Loucy (cell line): Measurements from ENCODE around the gene TCAIM.
"Not testable (repeated sequence)": the region's sequence is repeated elsewhere in the genome, so short reads cannot be mapped to it uniquely, and the experiment has no call there.

ENCODE experiments used
- H2AFZ ChIP-seq: fragments of 200-600 bp; sonication (generic); 2 replicates; pipeline ENCODE4 v1.6.0; 2016; ENCODE audit warnings: antibody characterized with exemption, mild to moderate bottlenecking, low read length, moderate library complexity
- H3F3A ChIP-seq: fragments of 200-600 bp; 2 replicates; pipeline ENCODE4 v1.6.0; 2016; ENCODE audit warnings: antibody characterized with exemption, low read depth, mild to moderate bottlenecking
- H3K27me3 ChIP-seq: fragments of 200-600 bp; sonication (generic); 2 replicates; pipeline ENCODE4 v1.6.1; 2014; ENCODE audit warnings: low read length, mild to moderate bottlenecking; ENCODE audit not compliant: insufficient read depth, poor library complexity, severe bottlenecking
- H3K36me3 ChIP-seq: fragments of 200-600 bp; sonication (generic); 2 replicates; pipeline ENCODE4 v1.6.1; 2016; ENCODE audit warnings: low read length; ENCODE audit not compliant: insufficient read depth
- H3K4me1 ChIP-seq: fragments of 200-600 bp; sonication (generic); 2 replicates; pipeline ENCODE4 v1.5.1; 2014; ENCODE audit warnings: low read length, mild to moderate bottlenecking; ENCODE audit not compliant: insufficient read depth, poor library complexity, severe bottlenecking
- H3K4me2 ChIP-seq: fragments of 200-600 bp; sonication (generic); 2 replicates; pipeline ENCODE4 v1.6.0; 2014; ENCODE audit warnings: antibody characterized with exemption, low read length, low read depth, mild to moderate bottlenecking; ENCODE audit not compliant: poor library complexity, severe bottlenecking
- H3K4me3 ChIP-seq: fragments of 200-600 bp; sonication (generic); 2 replicates; pipeline ENCODE4 v1.5.1; 2014; ENCODE audit warnings: low read length, mild to moderate bottlenecking, mixed read lengths; ENCODE audit not compliant: poor library complexity, severe bottlenecking
- H3K79me2 ChIP-seq: fragments of 200-600 bp; sonication (generic); 2 replicates; pipeline ENCODE4 v1.6.1; 2014; ENCODE audit warnings: low read length; ENCODE audit not compliant: insufficient read depth
- H3K9ac ChIP-seq: fragments of 200-600 bp; sonication (generic); 2 replicates; pipeline ENCODE4 v1.6.0; 2014; ENCODE audit warnings: mild to moderate bottlenecking, low read depth, low read length, moderate library complexity; ENCODE audit not compliant: poor library complexity, severe bottlenecking
- H3K9me2 ChIP-seq: fragments of 200-600 bp; sonication (generic); replicated peaks from 2 replicates; pipeline ENCODE4 v1.6.1; 2016; ENCODE audit warnings: low read depth, low read length, mixed read lengths
- H3K9me3 ChIP-seq: fragments of 200-600 bp; sonication (generic); 2 replicates; pipeline ENCODE4 v1.6.1; 2014; ENCODE audit warnings: mild to moderate bottlenecking, antibody characterized with exemption, low read length, low read depth; ENCODE audit not compliant: insufficient read depth
- H4K20me1 ChIP-seq: fragments of 200-600 bp; sonication (generic); 2 replicates; pipeline ENCODE4 v1.6.0; 2014; ENCODE audit warnings: antibody characterized with exemption, low read length, mild to moderate bottlenecking; ENCODE audit not compliant: insufficient read depth, poor library complexity, severe bottlenecking
- EZH2phosphoT487 ChIP-seq: fragments of 200-600 bp; IDR thresholded peaks from 2 replicates; pipeline ENCODE4 v1.6.1; 2018; ENCODE audit warnings: antibody characterized with exemption, mild to moderate bottlenecking, moderate library complexity, borderline replicate concordance
- TF ChIP-seq, protein P1 (sequence below): fragments of 200-600 bp; sonication (generic); conservative IDR thresholded peaks from 2 replicates; pipeline ENCODE4 v1.5.1; 2014; ENCODE audit warnings: mild to moderate bottlenecking, antibody characterized with exemption, low read length

Gene TCAIM

DNA sequence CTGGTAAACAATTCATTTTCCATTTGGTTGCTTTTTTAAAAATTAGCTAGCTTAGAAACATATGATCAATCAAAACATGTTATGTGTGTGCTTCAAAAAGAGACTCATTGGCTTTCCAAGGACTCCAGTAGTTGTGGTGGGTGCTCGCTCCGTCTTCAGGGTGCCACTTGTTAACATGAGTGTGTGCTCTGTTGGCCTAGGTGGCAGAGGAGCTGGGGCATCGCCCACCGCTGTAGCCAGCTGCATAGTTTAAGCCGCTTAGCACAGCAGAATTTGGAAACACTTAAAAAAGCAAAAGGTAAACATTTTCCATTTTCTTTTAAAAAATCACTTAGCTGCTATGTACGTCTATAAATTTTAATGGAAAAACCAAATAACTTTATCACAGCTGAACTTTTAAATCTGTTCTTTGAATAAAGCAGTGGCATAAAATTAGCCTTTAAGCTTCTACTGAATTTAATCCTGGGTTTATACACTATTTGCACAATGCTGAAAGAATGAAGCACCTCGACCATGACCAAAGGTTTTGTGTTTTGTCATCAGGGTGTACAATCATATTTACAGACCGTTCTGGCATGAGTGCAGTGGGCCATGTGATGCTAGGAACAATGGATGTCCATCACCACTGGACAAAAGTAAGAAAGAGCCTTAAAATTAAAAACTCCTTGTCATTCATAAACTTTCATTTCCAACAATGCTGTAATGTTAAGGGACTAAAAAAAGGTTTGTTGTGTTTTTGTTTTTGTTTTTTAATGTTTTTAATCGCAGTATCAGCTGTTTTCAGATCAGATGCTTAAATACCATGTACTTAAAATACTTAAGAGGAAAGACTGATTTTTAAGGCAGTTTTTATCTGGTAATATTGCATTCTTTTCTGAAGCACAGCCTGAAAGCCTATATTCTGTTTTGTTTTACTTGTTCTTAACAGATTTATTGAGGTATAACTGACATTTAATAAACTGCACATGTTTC, 57.9 kb downstream of the TCAIM start:
- no peaks in the 10 kb centered on the region for H3K27me3 ChIP-seq
- H3F3A ChIP-seq: no peaks in the 10 kb centered on the region
- H3K79me2 ChIP-seq: no peaks in the 10 kb centered on the region
- H3K4me1 ChIP-seq: no peaks in the 10 kb centered on the region
- no peaks in the 10 kb centered on the region for H3K9me3 ChIP-seq
- no peak overlapping the region for H2AFZ ChIP-seq
- no peak overlapping the region for H3K4me3 ChIP-seq
- no peak overlapping the region for H3K9ac ChIP-seq
- no peaks in the 10 kb centered on the region for H4K20me1 ChIP-seq
- H3K36me3 ChIP-seq: no peaks in the 10 kb centered on the region
- no peak overlapping the region for H3K4me2 ChIP-seq
- TF ChIP-seq, protein P1, sequence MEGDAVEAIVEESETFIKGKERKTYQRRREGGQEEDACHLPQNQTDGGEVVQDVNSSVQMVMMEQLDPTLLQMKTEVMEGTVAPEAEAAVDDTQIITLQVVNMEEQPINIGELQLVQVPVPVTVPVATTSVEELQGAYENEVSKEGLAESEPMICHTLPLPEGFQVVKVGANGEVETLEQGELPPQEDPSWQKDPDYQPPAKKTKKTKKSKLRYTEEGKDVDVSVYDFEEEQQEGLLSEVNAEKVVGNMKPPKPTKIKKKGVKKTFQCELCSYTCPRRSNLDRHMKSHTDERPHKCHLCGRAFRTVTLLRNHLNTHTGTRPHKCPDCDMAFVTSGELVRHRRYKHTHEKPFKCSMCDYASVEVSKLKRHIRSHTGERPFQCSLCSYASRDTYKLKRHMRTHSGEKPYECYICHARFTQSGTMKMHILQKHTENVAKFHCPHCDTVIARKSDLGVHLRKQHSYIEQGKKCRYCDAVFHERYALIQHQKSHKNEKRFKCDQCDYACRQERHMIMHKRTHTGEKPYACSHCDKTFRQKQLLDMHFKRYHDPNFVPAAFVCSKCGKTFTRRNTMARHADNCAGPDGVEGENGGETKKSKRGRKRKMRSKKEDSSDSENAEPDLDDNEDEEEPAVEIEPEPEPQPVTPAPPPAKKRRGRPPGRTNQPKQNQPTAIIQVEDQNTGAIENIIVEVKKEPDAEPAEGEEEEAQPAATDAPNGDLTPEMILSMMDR: no peak
- TF ChIP-seq EZH2phosphoT487: no peak
- H3K9me2 ChIP-seq: no peaks in the 10 kb centered on the region

DNA sequence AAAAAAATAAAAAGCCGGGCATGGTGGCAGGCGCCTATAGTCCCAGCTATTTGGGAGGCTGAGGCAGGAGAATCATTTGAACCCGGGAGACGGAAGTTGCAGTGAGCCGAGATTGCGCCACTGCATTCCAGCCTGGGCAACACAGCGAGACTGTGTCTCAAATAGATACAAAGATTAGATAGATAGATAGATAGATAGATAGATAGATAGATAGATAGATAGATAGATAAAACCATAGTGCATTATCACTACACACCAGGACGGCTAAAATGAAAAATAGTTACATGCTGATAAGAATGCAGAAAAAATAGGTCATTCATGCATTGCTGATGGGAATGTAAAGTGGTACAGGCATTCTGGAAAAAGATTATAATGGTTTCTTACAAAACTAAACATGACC, 59.7 kb downstream of the TCAIM start:
- H3K27me3 ChIP-seq, H3K36me3 ChIP-seq, H4K20me1 ChIP-seq, H3F3A ChIP-seq, H3K4me2 ChIP-seq, H3K79me2 ChIP-seq, H3K4me1 ChIP-seq, H2AFZ ChIP-seq, H3K9me2 ChIP-seq, H3K9me3 ChIP-seq, H3K4me3 ChIP-seq, H3K9ac ChIP-seq: not testable (repeated sequence)

DNA sequence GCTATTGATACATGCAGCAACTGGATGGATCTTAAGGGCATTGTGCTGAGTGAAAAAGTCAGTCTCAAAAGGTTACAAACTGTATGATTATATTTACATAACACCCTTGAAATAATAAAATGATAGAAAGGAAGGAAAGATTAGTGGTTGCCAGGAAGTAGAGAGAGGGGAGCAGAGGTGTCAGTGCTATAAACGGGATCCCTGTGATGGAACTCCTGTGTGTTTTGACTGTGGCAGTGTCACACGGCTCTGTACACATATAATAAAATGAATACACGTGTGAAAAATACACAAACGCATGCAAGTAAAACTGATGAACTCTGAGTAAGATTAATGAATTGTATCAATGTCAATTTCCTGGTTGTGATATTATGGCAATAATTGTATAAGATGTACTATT, 60.3 kb downstream of the TCAIM start:
- no peaks in the 10 kb centered on the region for H3K27me3 ChIP-seq
- H3K9ac ChIP-seq: no peak overlapping the region
- H3K4me2 ChIP-seq: no peak overlapping the region
- no peak overlapping the region for H2AFZ ChIP-seq
- no peak for TF ChIP-seq EZH2phosphoT487
- TF ChIP-seq, protein P1: no peak
- no peaks in the 10 kb centered on the region for H3F3A ChIP-seq
- no peaks in the 10 kb centered on the region for H3K4me1 ChIP-seq
- H3K4me3 ChIP-seq: no peak overlapping the region
- no peaks in the 10 kb centered on the region for H3K79me2 ChIP-seq
- H3K9me3 ChIP-seq: no peaks in the 10 kb centered on the region
- no peaks in the 10 kb centered on the region for H3K9me2 ChIP-seq
- no peaks in the 10 kb centered on the region for H3K36me3 ChIP-seq
- H4K20me1 ChIP-seq: no peaks in the 10 kb centered on the region

DNA sequence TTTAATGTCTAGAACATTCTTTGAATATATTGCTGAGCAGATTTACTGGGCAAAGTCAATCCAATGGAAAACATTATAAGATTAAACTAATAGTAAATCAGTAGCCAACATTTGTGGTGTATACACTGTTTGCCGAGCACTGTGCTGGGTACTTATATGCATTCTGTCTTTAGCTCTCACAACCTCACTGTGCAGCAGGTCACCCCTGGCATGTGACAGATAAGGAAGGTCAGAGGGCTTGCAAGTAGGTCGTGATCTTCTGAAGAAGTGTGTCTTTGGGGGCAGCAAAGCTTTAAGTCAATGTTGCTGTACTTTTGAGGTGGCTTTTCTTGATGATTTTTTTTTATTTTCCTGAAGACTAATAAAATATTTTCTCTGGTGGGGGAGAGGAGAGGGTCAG, 62.2 kb downstream of the TCAIM start:
- H3K79me2 ChIP-seq: no peaks in the 10 kb centered on the region
- TF ChIP-seq, protein P1: no peak
- no peak for TF ChIP-seq EZH2phosphoT487
- H3K9me3 ChIP-seq: no peaks in the 10 kb centered on the region
- no peaks in the 10 kb centered on the region for H3K4me1 ChIP-seq
- no peaks in the 10 kb centered on the region for H4K20me1 ChIP-seq
- H3K9me2 ChIP-seq: no peaks in the 10 kb centered on the region
- no peaks in the 10 kb centered on the region for H3K27me3 ChIP-seq
- H3K9ac ChIP-seq: no peak overlapping the region
- H3K36me3 ChIP-seq: no peaks in the 10 kb centered on the region
- no peak overlapping the region for H2AFZ ChIP-seq
- H3K4me3 ChIP-seq: no peak overlapping the region
- no peaks in the 10 kb centered on the region for H3F3A ChIP-seq
- no peak overlapping the region for H3K4me2 ChIP-seq
